WTC11 (cell line): Measurements from ENCODE around the gene SIRT5.

Experiments
- EMX1 ChIP-seq: fragments of 250-450 bp; sonication (Bioruptor Pico); IDR thresholded peaks from 2 replicates; pipeline ENCODE4 v1.8.0; 2021; ENCODE audit warnings: mild to moderate bottlenecking
- JUN ChIP-seq: sonication (generic); formaldehyde crosslinking; IDR thresholded peaks from 2 replicates; pipeline ENCODE4 v1.8.0; 2023; ENCODE audit warnings: mild to moderate bottlenecking, missing genetic modification reagents
- KAT7 ChIP-seq: sonication (generic); formaldehyde crosslinking; IDR thresholded peaks from 2 replicates; pipeline ENCODE4 v1.8.1; 2023; ENCODE audit warnings: missing genetic modification reagents, mild to moderate bottlenecking, borderline replicate concordance
- NR1H2 ChIP-seq: sonication (generic); formaldehyde crosslinking; IDR thresholded peaks from 2 replicates; pipeline ENCODE4 v1.9.0; 2021; ENCODE audit warnings: mild to moderate bottlenecking, moderate library complexity, missing genetic modification reagents
- NR3C1 ChIP-seq: sonication (generic); formaldehyde crosslinking; conservative IDR thresholded peaks from 2 replicates; pipeline ENCODE4 v1.8.1; 2023; ENCODE audit warnings: low read depth, mild to moderate bottlenecking, missing genetic modification reagents
- RELA ChIP-seq: sonication (generic); formaldehyde crosslinking; IDR thresholded peaks from 2 replicates; pipeline ENCODE4 v1.8.1; 2022; ENCODE audit warnings: missing genetic modification reagents, mild to moderate bottlenecking, borderline replicate concordance
- SP1 ChIP-seq: sonication (generic); formaldehyde crosslinking; conservative IDR thresholded peaks from 2 replicates; pipeline ENCODE4 v1.8.1; 2022; ENCODE audit warnings: missing genetic modification reagents
- TF ChIP-seq, protein P1 (sequence below): fragments of 200-600 bp; IDR thresholded peaks from 2 replicates; pipeline ENCODE4 v1.8.0; 2022; ENCODE audit warnings: antibody characterized with exemption
- TF ChIP-seq, protein P2 (sequence below): sonication (generic); formaldehyde crosslinking; IDR thresholded peaks from 2 replicates; pipeline ENCODE4 v1.8.0; 2023; ENCODE audit warnings: missing genetic modification reagents
- TF ChIP-seq, protein P3 (sequence below): sonication (generic); formaldehyde crosslinking; IDR thresholded peaks from 2 replicates; pipeline ENCODE4 v1.8.0; 2022; ENCODE audit warnings: mild to moderate bottlenecking, missing genetic modification reagents
- TF ChIP-seq, protein P4 (sequence below): sonication (generic); formaldehyde crosslinking; IDR thresholded peaks from 2 replicates; pipeline ENCODE4 v1.8.0; 2022; ENCODE audit warnings: missing genetic modification reagents
- TF ChIP-seq, protein P5 (sequence below): sonication (generic); formaldehyde crosslinking; conservative IDR thresholded peaks from 2 replicates; pipeline ENCODE4 v1.8.1; 2022; ENCODE audit warnings: mild to moderate bottlenecking, missing genetic modification reagents
- TF ChIP-seq, protein P6 (sequence below): fragments of 250-450 bp; sonication (Bioruptor Pico); IDR thresholded peaks from 2 replicates; pipeline ENCODE4 v1.9.0; 2021; ENCODE audit warnings: mild to moderate bottlenecking

DNA sequence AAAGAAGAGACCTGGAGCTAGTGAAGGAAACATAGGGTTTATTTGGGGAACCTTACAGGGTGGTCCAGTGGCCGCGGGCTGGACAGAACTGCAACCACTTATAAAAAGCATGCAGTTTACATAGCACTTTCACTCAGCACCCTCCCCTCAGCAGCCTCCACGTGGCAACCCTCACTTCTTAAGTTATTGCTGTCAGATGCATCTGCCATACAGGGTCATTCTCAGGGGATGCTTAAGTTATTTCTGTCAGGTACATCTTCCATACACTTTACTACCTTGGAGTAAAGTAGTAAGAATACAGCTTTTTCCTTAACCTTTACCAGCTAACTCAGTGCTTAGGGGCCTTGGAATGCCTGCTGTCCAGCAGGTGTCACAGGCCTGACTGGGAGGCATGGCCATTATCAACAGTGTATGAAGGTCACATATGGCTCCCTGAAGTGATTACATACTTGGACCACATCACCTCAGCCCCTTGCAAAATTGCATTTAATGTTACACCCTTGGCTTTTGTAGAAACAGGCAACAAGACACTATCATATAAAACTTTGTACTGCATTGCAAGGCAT lies 38.7 kb downstream of the SIRT5 start:
- TF ChIP-seq JUN (CRISPR knock-in tag) (no peak), EMX1 (no peak), RELA (CRISPR knock-in tag) (no peak), NR1H2 (no peak), SP1 (CRISPR knock-in tag) (no peak), NR3C1 (CRISPR knock-in tag) (no peak), KAT7 (CRISPR knock-in tag) (no peak)
- TF ChIP-seq, protein P1, sequence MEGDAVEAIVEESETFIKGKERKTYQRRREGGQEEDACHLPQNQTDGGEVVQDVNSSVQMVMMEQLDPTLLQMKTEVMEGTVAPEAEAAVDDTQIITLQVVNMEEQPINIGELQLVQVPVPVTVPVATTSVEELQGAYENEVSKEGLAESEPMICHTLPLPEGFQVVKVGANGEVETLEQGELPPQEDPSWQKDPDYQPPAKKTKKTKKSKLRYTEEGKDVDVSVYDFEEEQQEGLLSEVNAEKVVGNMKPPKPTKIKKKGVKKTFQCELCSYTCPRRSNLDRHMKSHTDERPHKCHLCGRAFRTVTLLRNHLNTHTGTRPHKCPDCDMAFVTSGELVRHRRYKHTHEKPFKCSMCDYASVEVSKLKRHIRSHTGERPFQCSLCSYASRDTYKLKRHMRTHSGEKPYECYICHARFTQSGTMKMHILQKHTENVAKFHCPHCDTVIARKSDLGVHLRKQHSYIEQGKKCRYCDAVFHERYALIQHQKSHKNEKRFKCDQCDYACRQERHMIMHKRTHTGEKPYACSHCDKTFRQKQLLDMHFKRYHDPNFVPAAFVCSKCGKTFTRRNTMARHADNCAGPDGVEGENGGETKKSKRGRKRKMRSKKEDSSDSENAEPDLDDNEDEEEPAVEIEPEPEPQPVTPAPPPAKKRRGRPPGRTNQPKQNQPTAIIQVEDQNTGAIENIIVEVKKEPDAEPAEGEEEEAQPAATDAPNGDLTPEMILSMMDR: no peak
- TF ChIP-seq, protein P2, sequence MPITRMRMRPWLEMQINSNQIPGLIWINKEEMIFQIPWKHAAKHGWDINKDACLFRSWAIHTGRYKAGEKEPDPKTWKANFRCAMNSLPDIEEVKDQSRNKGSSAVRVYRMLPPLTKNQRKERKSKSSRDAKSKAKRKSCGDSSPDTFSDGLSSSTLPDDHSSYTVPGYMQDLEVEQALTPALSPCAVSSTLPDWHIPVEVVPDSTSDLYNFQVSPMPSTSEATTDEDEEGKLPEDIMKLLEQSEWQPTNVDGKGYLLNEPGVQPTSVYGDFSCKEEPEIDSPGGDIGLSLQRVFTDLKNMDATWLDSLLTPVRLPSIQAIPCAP (CRISPR knock-in tag): no peak
- TF ChIP-seq, protein P3, sequence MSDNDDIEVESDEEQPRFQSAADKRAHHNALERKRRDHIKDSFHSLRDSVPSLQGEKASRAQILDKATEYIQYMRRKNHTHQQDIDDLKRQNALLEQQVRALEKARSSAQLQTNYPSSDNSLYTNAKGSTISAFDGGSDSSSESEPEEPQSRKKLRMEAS (CRISPR knock-in tag): no peak
- TF ChIP-seq, protein P4, sequence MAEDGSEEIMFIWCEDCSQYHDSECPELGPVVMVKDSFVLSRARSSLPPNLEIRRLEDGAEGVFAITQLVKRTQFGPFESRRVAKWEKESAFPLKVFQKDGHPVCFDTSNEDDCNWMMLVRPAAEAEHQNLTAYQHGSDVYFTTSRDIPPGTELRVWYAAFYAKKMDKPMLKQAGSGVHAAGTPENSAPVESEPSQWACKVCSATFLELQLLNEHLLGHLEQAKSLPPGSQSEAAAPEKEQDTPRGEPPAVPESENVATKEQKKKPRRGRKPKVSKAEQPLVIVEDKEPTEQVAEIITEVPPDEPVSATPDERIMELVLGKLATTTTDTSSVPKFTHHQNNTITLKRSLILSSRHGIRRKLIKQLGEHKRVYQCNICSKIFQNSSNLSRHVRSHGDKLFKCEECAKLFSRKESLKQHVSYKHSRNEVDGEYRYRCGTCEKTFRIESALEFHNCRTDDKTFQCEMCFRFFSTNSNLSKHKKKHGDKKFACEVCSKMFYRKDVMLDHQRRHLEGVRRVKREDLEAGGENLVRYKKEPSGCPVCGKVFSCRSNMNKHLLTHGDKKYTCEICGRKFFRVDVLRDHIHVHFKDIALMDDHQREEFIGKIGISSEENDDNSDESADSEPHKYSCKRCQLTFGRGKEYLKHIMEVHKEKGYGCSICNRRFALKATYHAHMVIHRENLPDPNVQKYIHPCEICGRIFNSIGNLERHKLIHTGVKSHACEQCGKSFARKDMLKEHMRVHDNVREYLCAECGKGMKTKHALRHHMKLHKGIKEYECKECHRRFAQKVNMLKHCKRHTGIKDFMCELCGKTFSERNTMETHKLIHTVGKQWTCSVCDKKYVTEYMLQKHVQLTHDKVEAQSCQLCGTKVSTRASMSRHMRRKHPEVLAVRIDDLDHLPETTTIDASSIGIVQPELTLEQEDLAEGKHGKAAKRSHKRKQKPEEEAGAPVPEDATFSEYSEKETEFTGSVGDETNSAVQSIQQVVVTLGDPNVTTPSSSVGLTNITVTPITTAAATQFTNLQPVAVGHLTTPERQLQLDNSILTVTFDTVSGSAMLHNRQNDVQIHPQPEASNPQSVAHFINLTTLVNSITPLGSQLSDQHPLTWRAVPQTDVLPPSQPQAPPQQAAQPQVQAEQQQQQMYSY: no peak
- TF ChIP-seq, protein P5, sequence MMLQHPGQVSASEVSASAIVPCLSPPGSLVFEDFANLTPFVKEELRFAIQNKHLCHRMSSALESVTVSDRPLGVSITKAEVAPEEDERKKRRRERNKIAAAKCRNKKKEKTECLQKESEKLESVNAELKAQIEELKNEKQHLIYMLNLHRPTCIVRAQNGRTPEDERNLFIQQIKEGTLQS: no peak
- TF ChIP-seq, protein P6, sequence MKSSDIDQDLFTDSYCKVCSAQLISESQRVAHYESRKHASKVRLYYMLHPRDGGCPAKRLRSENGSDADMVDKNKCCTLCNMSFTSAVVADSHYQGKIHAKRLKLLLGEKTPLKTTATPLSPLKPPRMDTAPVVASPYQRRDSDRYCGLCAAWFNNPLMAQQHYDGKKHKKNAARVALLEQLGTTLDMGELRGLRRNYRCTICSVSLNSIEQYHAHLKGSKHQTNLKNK (CRISPR knock-in tag): no peak
